SU-DHL-6 (cell line): Measurements from ENCODE around the gene MRM1.
A peak's percentile ranks its signal among the peaks of the same experiment; 100 is the strongest.

Experiments used
- H2AFZ ChIP-seq: fragments of 200-600 bp; sonication (generic); 2 replicates; pipeline ENCODE4 v1.6.1; 2014; ENCODE audit warnings: low read depth, mild to moderate bottlenecking, moderate library complexity, mixed read lengths, antibody characterized with exemption, low read length; ENCODE audit not compliant: severe bottlenecking
- H3F3A ChIP-seq: fragments of 200-600 bp; shearing (Covaris generic); 2 replicates; pipeline ENCODE4 v1.6.0; 2016; ENCODE audit warnings: antibody characterized with exemption, mild to moderate bottlenecking; ENCODE audit not compliant: insufficient read depth
- H3K27ac ChIP-seq: fragments of 200-600 bp; sonication (generic); 2 replicates; pipeline ENCODE4 v1.5.1; 2016; ENCODE audit warnings: low read depth, mild to moderate bottlenecking, low read length, moderate library complexity, mixed read lengths
- H3K27me3 ChIP-seq: fragments of 200-600 bp; sonication (generic), shearing (Covaris generic); 2 replicates; pipeline ENCODE4 v1.6.0; 2014; ENCODE audit warnings: mild to moderate bottlenecking, low read length
- H3K36me3 ChIP-seq: fragments of 200-600 bp; sonication (generic); 2 replicates; pipeline ENCODE4 v1.6.1; 2014; ENCODE audit warnings: mild to moderate bottlenecking, low read length, mixed read lengths
- H3K4me2 ChIP-seq: fragments of 300-600, 200-600 bp; shearing (Covaris generic), sonication (generic); 2 replicates; pipeline ENCODE4 v1.6.0; 2014; ENCODE audit warnings: low read length, low read depth, mild to moderate bottlenecking; ENCODE audit not compliant: poor library complexity, severe bottlenecking
- H3K4me3 ChIP-seq: fragments of 200-600 bp; sonication (generic); 2 replicates; pipeline ENCODE4 v1.5.1; 2014; ENCODE audit warnings: antibody characterized with exemption, low read length, mild to moderate bottlenecking, mixed read lengths; ENCODE audit not compliant: insufficient read depth, poor library complexity, severe bottlenecking
- H3K79me2 ChIP-seq: fragments of 200-600 bp; sonication (generic); 2 replicates; pipeline ENCODE4 v1.6.1; 2014; ENCODE audit warnings: mild to moderate bottlenecking, low read length, moderate library complexity; ENCODE audit not compliant: insufficient read depth
- H3K9ac ChIP-seq: fragments of 200-600 bp; sonication (generic); 2 replicates; pipeline ENCODE4 v1.7.0; 2014; ENCODE audit warnings: mild to moderate bottlenecking, low read length
- H3K9me2 ChIP-seq: fragments of 200-600 bp; sonication (generic); replicated peaks from 2 replicates; pipeline ENCODE4 v1.6.1; 2014; ENCODE audit warnings: low read length; ENCODE audit not compliant: insufficient read depth
- H3K9me3 ChIP-seq: fragments of 200-600 bp; sonication (generic); 2 replicates; pipeline ENCODE4 v1.6.1; 2014; ENCODE audit warnings: low read length, mixed read lengths; ENCODE audit not compliant: insufficient read depth
- H4K20me1 ChIP-seq: fragments of 200-600 bp; sonication (generic); 2 replicates; pipeline ENCODE4 v1.6.1; 2014; ENCODE audit warnings: low read depth, mild to moderate bottlenecking, antibody characterized with exemption, low read length, moderate library complexity, mixed read lengths
- CTCF ChIP-seq: fragments of 200-600 bp; sonication (generic); IDR thresholded peaks from one replicate; pipeline ENCODE4 v1.5.1; 2017; ENCODE audit warnings: antibody characterized with exemption, mild to moderate bottlenecking, low read length, moderate library complexity; ENCODE audit not compliant: insufficient read depth, poor library complexity, severe bottlenecking
- EZH2phosphoT487 ChIP-seq: fragments of 200-600 bp; sonication (generic), shearing (Covaris generic); conservative IDR thresholded peaks from 2 replicates; pipeline ENCODE4 v1.6.1; 2018; ENCODE audit warnings: mild to moderate bottlenecking, antibody characterized with exemption, low read length, moderate library complexity, mixed read lengths

MRM1 gene, protein sequence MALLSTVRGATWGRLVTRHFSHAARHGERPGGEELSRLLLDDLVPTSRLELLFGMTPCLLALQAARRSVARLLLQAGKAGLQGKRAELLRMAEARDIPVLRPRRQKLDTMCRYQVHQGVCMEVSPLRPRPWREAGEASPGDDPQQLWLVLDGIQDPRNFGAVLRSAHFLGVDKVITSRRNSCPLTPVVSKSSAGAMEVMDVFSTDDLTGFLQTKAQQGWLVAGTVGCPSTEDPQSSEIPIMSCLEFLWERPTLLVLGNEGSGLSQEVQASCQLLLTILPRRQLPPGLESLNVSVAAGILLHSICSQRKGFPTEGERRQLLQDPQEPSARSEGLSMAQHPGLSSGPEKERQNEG

DNA sequence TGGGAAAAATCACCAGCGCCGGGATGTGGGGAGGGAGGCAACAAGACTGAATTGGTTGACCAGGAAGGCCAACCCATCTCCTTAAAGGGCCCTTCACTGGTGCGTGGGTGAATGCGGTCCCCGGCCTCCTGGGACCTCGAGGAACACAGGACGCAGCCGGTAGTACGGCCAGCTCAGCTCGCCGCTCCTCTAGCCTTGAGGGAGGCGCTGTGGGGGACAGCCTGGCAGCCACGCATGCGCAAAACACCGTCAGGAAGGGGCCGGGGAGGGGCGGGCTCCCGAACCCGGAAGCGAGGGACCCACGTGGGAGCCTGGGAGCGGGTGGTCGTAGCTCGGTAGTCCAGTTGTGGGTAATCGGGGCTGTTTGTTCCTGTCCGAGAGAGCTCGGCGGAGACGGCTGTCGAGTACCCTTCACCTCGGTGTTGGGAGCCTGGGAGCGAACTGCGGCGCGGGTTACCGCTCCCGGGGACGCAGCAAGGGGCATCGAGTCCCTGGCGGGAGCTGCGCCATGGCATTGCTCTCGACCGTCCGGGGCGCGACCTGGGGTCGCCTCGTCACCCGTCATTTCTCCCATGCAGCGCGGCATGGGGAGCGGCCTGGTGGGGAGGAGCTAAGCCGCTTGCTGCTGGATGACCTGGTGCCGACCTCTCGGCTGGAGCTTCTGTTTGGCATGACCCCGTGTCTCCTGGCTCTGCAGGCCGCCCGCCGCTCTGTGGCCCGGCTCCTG lies at the start of gene MRM1:
Gene MRM1, plus strand, starts transcription at position 281 of the 727 bp plus-strand sequence. Its CDS starts 228 bp downstream, at position 509.
- Histone ChIP-seq H3K4me3 (peak within 1 kb of the TSS; percentile 79), H3K9ac (peak within 1 kb of the TSS; percentile 76), H3K27ac (peak within 1 kb of the TSS; percentile 33), H3K9me2 (no peaks in the 10 kb centered on the region), H3F3A (0 out of 2 replicates have a peak, but pooled peaks cover 6% of the 10 kb centered on the region), H3K27me3 (no peaks in the 10 kb centered on the region), H2AFZ (peak within 1 kb of the TSS; percentile 54), H3K4me2 (peak within 1 kb of the TSS; percentile 87), H4K20me1 (no peaks in the 10 kb centered on the region), H3K36me3 (no peaks in the 10 kb centered on the region), H3K9me3 (no peaks in the 10 kb centered on the region), H3K79me2 (peaks cover 40% of the 10 kb centered on the region)
- TF ChIP-seq EZH2phosphoT487: no peak
- TF ChIP-seq CTCF: peak; percentile 21

DNA sequence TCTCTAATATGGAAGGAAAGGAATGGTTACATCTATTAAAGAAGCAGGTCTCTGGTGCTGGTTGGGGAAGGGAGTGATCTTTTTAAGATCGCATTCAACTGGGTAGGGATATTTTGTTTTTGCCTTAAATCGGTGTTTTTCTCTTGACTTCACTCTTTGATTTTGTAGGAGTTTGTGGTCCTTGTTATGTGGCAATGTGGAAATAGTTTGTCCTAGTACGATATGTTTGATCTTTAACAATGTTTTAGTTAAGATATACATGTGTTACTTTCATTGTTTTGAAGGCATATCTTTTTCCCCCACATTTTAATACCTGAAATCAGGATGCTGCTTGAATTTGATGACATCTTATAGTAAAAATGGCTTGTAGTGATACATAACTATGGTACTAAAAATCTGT lies 47.9 kb upstream of the MRM1 start:
- TF ChIP-seq CTCF (no peak), EZH2phosphoT487 (no peak)
- H3K9me2 ChIP-seq: no peaks in the 10 kb centered on the region
- H3K9ac ChIP-seq: no peak overlapping the region
- H3F3A ChIP-seq: peaks cover 32% of the 10 kb centered on the region
- no peak overlapping the region for H2AFZ ChIP-seq
- peaks cover 45% of the 10 kb centered on the region for H4K20me1 ChIP-seq
- H3K79me2 ChIP-seq: peaks cover 89% of the 10 kb centered on the region
- H3K4me2 ChIP-seq: no peak overlapping the region
- H3K27me3 ChIP-seq: no peaks in the 10 kb centered on the region
- H3K27ac ChIP-seq: no peak overlapping the region
- no peak overlapping the region for H3K4me3 ChIP-seq
- no peaks in the 10 kb centered on the region for H3K9me3 ChIP-seq
- H3K36me3 ChIP-seq: peaks cover 41% of the 10 kb centered on the region; the same call in 1 of the 2 replicates

GRCh38 chr17:36566081-36566480 lies 35.3 kb upstream of the MRM1 start:
- Histone ChIP-seq H3K9me2 (no peaks in the 10 kb centered on the region), H3K4me3 (no peak overlapping the region), H3F3A (0 out of 2 replicates have a peak, but pooled peaks cover 2% of the 10 kb centered on the region), H3K9me3 (no peaks in the 10 kb centered on the region), H3K27me3 (no peaks in the 10 kb centered on the region), H3K36me3 (peaks cover 31% of the 10 kb centered on the region), H3K27ac (no peak overlapping the region), H3K4me2 (no peak overlapping the region), H3K79me2 (peaks cover 38% of the 10 kb centered on the region), H4K20me1 (0 out of 2 replicates have a peak, but pooled peaks cover 10% of the 10 kb centered on the region), H3K9ac (no peak overlapping the region), H2AFZ (no peak overlapping the region)
- TF ChIP-seq EZH2phosphoT487 (no peak), CTCF (no peak)
